Suprapubic skin (tissue), 4 donors: ENCODE measurements around the gene SHCBP1L.

ENCODE experiments used
- EP300 ChIP-seq: sonication (generic); formaldehyde crosslinking; IDR thresholded peaks from one replicate; pipeline ENCODE4 v1.6.1; 2017; ENCODE audit warnings: antibody characterized with exemption
- POLR2A ChIP-seq, 2 donors: fragments of 450-650 bp; IDR thresholded peaks; one replicate each; pipeline ENCODE4 v1.6.1; 2017; ENCODE audit warnings: antibody characterized with exemption in 2 of 2, mild to moderate bottlenecking in 2 of 2, moderate library complexity in 2 of 2
- POLR2AphosphoS5 ChIP-seq, 3 donors: sonication (generic); formaldehyde crosslinking; IDR thresholded peaks; one replicate each; pipeline ENCODE4 v1.6.1; 2017; ENCODE audit warnings: antibody characterized with exemption in 3 of 3
- TF ChIP-seq, protein P1 (sequence below), 2 donors: fragments of 200-600 bp in 1 of 2; fragments of 450-650 bp in 1 of 2; sonication (generic) in 1 of 2; IDR thresholded peaks; one replicate each; pipeline ENCODE4 v1.5.1; 2016 to 2019; ENCODE audit warnings: antibody characterized with exemption in 2 of 2, mild to moderate bottlenecking in 1 of 2, moderate library complexity in 1 of 2

DNA sequence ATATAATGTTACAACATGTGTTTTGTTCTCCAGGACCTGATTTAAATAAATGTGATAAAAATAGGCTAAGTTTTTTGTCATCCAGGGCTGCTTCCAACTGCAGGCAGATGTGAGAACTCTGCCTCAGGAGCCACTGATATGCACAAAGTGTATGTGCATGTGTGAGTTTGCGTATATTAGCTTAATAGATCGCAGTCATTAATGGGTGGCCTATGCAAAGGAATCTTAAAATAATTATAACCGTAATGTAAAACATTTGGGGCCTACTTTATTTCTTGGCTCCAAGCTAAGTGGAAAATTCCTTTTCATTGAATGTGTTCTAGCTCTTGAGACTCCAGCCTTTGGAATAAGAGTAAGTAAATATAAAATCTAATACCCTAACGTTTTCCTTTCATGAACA, 97.1 kb downstream of the SHCBP1L start:
- TF ChIP-seq, protein P1, sequence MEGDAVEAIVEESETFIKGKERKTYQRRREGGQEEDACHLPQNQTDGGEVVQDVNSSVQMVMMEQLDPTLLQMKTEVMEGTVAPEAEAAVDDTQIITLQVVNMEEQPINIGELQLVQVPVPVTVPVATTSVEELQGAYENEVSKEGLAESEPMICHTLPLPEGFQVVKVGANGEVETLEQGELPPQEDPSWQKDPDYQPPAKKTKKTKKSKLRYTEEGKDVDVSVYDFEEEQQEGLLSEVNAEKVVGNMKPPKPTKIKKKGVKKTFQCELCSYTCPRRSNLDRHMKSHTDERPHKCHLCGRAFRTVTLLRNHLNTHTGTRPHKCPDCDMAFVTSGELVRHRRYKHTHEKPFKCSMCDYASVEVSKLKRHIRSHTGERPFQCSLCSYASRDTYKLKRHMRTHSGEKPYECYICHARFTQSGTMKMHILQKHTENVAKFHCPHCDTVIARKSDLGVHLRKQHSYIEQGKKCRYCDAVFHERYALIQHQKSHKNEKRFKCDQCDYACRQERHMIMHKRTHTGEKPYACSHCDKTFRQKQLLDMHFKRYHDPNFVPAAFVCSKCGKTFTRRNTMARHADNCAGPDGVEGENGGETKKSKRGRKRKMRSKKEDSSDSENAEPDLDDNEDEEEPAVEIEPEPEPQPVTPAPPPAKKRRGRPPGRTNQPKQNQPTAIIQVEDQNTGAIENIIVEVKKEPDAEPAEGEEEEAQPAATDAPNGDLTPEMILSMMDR (IDR thresholded peaks at IDR 0.05), result no peak
- no peak for TF ChIP-seq POLR2A (IDR thresholded peaks at IDR 0.05)
- no peak for TF ChIP-seq POLR2AphosphoS5 (IDR thresholded peaks at IDR 0.05)
- no peak for TF ChIP-seq EP300
